ENCODE results near the gene DCUN1D1. TPM values are rescaled to one million over a fixed set of nuclear protein-coding genes. Genes with fewer than 3 reads are reported as not detected.

Gene DCUN1D1
- total and polyA plus RNA-seq, 5 donors from 2014 or later: 25.0 to 39.3 (median 25.7) TPM

DNA sequence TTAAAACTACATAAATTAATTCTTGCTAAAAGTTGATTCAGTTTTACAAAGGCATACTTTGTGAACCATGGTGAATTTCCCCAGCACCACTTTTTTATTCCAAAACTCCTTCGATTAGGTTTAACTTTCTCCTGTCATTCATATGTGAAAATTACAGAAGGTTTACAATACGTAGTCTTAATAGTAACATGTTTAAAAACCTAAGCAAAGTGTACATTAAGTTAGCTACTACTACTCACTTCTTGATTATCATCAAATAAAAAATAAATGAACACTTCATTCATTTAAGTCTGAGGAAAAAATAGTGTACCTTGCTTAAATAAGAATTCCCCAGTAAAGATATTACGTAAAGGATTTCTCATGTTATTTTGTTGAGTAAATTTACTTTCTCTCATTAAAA is 38.6 kb downstream of the DCUN1D1 start:
- peaks cover 7% of the 10 kb centered on the region for H3K4me1 ChIP-seq (ENCODE audit: control insufficient read depth, insufficient read depth, low read length, poor library complexity, severe bottlenecking)
- H3K36me3 Mint-ChIP-seq: peaks cover 18% of the 10 kb centered on the region

DNA sequence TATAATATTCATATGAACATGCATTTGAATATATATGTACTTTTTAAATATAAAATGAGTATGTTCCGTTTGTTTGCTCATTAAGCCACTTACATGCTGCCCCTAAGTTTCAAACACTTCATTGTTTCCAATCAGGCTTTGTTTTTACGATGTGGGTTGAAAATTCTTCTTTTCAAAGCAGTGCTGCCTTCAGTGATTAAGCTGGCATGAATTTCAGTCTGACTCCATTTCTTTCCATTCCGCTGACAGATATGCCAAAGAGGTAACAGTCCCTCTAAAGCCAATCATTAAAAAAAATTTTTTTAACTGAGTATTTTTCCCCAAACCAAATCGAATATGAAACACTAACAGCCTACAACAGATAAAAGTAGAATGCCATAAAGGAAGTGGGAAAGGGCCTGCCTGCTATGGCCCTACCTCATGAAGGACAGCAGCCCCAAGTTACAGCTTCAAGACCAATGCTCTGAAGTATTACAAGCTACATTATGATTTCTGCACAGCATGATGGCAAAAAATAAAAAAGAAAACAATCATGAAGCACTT is 40.0 kb downstream of the DCUN1D1 start:
- Histone ChIP-seq H3K4me3 (ENCODE audit: low read depth, low read length) (no peak overlapping the region), H3K36me3 (ENCODE audit: control insufficient read depth, insufficient read depth, low read length) (peaks cover 6% of the 10 kb centered on the region), H3K27me3 (ENCODE audit: control insufficient read depth, insufficient read depth, low read length) (no peaks in the 10 kb centered on the region), H3K4me1 (ENCODE audit: control insufficient read depth, insufficient read depth, low read length, poor library complexity, severe bottlenecking) (peaks cover 7% of the 10 kb centered on the region), H3K9me3 (ENCODE audit: control insufficient read depth in 2 of 2, low read length in 2 of 2) (no peaks in the 10 kb centered on the region), H3K27ac (ENCODE audit: insufficient read depth, low read length, poor library complexity, severe bottlenecking) (no peak overlapping the region)
- H3K9me3 Mint-ChIP-seq: peaks cover 0 to 2% (median 0%) of the 10 kb centered on the region in 7 donors
- peaks cover 11% of the 10 kb centered on the region for H3K36me3 Mint-ChIP-seq
- H3K27ac Mint-ChIP-seq: no peak overlapping the region
- H3K4me1 Mint-ChIP-seq: peaks cover 11 to 27% (median 18%) of the 10 kb centered on the region in 4 donors
- DNase-seq (no peak), ATAC-seq (ENCODE audit: low read depth in 2 of 2) (no peak)
- no peaks in the 10 kb centered on the region for H3K27me3 Mint-ChIP-seq
- H3K4me3 Mint-ChIP-seq: no peak overlapping the region

More for the DNA sequence above, 38.6 kb downstream of the DCUN1D1 start:
- no peak overlapping the region for H3K4me3 Mint-ChIP-seq
- no peaks in the 10 kb centered on the region for H3K27me3 Mint-ChIP-seq
- Histone ChIP-seq H3K27ac (ENCODE audit: insufficient read depth, low read length, poor library complexity, severe bottlenecking) (no peak overlapping the region), H3K9me3 (ENCODE audit: control insufficient read depth in 2 of 2, low read length in 2 of 2) (no peaks in the 10 kb centered on the region), H3K36me3 (ENCODE audit: control insufficient read depth, insufficient read depth, low read length) (peaks cover 18% of the 10 kb centered on the region), H3K4me3 (ENCODE audit: low read depth, low read length) (no peak overlapping the region), H3K27me3 (ENCODE audit: control insufficient read depth, insufficient read depth, low read length) (no peaks in the 10 kb centered on the region)
- DNase-seq (no peak), ATAC-seq (ENCODE audit: low read depth in 2 of 2) (no peak)
- H3K9me3 Mint-ChIP-seq: peaks cover 0 to 2% (median 0%) of the 10 kb centered on the region in 7 donors
- peaks cover 7 to 17% (median 16%) of the 10 kb centered on the region in 4 donors for H3K4me1 Mint-ChIP-seq
- H3K27ac Mint-ChIP-seq: no peak overlapping the region

DNA sequence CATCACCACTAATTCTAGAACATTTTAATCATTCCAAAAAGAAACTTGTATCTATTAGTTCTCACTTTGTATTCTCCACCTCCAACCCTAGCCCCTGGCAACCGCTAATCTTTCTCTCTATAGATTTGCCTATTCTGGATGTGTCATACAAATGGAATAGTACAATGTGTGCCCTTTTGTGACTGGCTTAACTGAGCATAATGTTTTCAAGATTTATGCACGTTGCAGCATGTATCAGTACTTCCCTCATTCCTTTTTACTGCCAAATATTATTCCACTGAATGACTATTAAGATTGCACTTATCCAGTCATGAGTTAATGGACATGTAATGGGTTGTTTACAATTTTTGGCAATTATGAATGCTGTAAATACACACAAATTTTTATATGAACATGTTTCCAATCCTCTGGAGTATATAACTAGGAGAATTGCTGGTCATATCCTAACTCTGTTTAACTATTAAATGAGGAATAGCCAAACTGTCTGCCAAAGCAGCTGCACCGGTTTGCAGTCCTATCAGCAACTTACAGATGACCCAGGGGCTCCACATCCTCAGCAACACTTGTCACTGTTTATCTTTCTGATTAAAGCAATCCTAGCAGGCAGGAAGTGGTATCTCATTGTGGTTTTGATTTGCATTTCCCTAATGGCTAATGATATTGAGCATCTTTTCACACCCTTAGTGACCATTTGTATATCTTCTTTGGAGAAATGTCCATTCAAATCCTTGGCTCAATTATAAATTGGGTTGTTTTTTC is 42.9 kb downstream of the DCUN1D1 start:
- Mint-ChIP-seq H3K27ac (peak overlapping the region in 1 of 3 donors; percentile 34), H3K9me3 (peaks cover 0 to 4% (median 0%) of the 10 kb centered on the region in 7 donors), H3K4me1 (peaks cover 11 to 30% (median 20%) of the 10 kb centered on the region in 4 donors), H3K27me3 (no peaks in the 10 kb centered on the region), H3K4me3 (no peak overlapping the region), H3K36me3 (no peaks in the 10 kb centered on the region)
- ATAC-seq (ENCODE audit: low read depth in 2 of 2) (no peak), DNase-seq (peak in 1 of 3 donors; percentile 40)
- Histone ChIP-seq H3K36me3 (ENCODE audit: control insufficient read depth, insufficient read depth, low read length) (no peaks in the 10 kb centered on the region), H3K27me3 (ENCODE audit: control insufficient read depth, insufficient read depth, low read length) (no peaks in the 10 kb centered on the region), H3K4me3 (ENCODE audit: low read depth, low read length) (peak overlapping the region; percentile 26), H3K9me3 (ENCODE audit: control insufficient read depth in 2 of 2, low read length in 2 of 2) (peaks cover 3 to 4% of the 10 kb centered on the region in 2 experiments), H3K4me1 (ENCODE audit: control insufficient read depth, insufficient read depth, low read length, poor library complexity, severe bottlenecking) (peaks cover 7% of the 10 kb centered on the region), H3K27ac (ENCODE audit: insufficient read depth, low read length, poor library complexity, severe bottlenecking) (no peak overlapping the region)

DNA sequence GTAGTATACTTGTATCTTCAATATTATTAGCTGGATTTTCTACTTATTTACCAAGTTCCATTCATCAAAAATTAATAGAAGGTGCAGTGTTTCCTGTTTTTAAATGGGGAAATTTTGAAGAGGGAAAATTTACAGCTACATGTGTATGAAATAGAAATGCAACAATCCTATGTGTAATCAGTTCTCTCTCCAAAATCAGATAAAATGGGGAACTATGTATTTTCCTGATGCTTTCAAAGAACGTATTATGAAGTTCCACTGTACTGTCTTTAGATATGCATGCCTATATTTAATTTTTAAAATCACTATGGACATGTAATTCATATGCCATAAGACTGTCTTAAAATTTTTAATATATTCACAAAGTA is 43.4 kb downstream of the DCUN1D1 start:
- no peaks in the 10 kb centered on the region for H3K27me3 ChIP-seq (ENCODE audit: control insufficient read depth, insufficient read depth, low read length)
- H3K4me1 ChIP-seq (ENCODE audit: control insufficient read depth, insufficient read depth, low read length, poor library complexity, severe bottlenecking): peaks cover 7% of the 10 kb centered on the region
- Mint-ChIP-seq H3K36me3 (peaks cover 4% of the 10 kb centered on the region), H3K9me3 (peaks cover 0 to 6% (median 2%) of the 10 kb centered on the region in 7 donors), H3K4me1 (peaks cover 11 to 30% (median 20%) of the 10 kb centered on the region in 4 donors), H3K4me3 (no peak overlapping the region), H3K27ac (peak overlapping the region in 1 of 3 donors; percentile 34), H3K27me3 (no peaks in the 10 kb centered on the region)
- peaks cover 6 to 8% of the 10 kb centered on the region in 2 experiments for H3K9me3 ChIP-seq (ENCODE audit: control insufficient read depth in 2 of 2, low read length in 2 of 2)
- DNase-seq: no peak
- ATAC-seq (ENCODE audit: low read depth in 2 of 2): no peak
- no peaks in the 10 kb centered on the region for H3K36me3 ChIP-seq (ENCODE audit: control insufficient read depth, insufficient read depth, low read length)
- no peak overlapping the region for H3K27ac ChIP-seq (ENCODE audit: insufficient read depth, low read length, poor library complexity, severe bottlenecking)
- H3K4me3 ChIP-seq (ENCODE audit: low read depth, low read length): no peak overlapping the region

DNA sequence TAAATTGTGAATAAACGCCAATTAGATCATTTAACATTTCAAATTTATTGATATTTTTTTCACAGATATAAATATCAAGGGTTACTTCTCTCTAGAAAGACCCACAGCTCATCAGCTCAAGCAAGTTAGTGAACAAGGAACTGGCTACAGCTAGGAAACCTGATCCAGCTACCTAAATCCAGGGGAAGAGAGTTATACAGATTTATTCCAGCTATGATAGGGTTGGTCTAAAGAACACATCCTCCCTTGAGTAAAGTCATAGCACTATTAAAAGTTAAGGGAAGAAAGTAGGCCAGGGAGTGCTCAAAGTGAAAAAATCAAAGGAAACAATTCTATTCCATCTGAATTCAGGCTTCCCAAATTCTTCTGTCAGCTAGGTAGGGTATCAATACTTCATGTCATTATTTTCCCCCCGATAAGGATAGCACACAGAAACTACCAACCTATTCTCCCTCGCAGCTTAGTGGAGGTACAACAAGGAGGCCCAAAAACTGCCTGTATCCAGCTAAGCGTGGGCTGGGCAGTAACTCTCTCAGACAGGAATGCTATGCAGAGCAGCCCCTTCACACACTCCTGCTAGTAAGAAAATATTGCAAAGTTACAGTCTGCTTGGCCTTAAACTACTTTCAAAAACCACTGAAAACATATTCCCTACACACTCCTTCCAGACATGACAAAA is 44.0 kb downstream of the DCUN1D1 start:
- Histone ChIP-seq H3K4me1 (ENCODE audit: control insufficient read depth, insufficient read depth, low read length, poor library complexity, severe bottlenecking) (peaks cover 7% of the 10 kb centered on the region), H3K27ac (ENCODE audit: insufficient read depth, low read length, poor library complexity, severe bottlenecking) (no peak overlapping the region), H3K9me3 (ENCODE audit: control insufficient read depth in 2 of 2, low read length in 2 of 2) (peaks cover 8 to 13% of the 10 kb centered on the region in 2 experiments), H3K4me3 (ENCODE audit: low read depth, low read length) (no peak overlapping the region), H3K36me3 (ENCODE audit: control insufficient read depth, insufficient read depth, low read length) (no peaks in the 10 kb centered on the region), H3K27me3 (ENCODE audit: control insufficient read depth, insufficient read depth, low read length) (no peaks in the 10 kb centered on the region)
- ATAC-seq (ENCODE audit: low read depth in 2 of 2) (no peak), DNase-seq (no peak)
- H3K9me3 Mint-ChIP-seq: peaks cover 0 to 8% (median 2%) of the 10 kb centered on the region in 7 donors
- H3K36me3 Mint-ChIP-seq: peaks cover 4% of the 10 kb centered on the region
- H3K4me3 Mint-ChIP-seq: no peak overlapping the region
- H3K27me3 Mint-ChIP-seq: no peaks in the 10 kb centered on the region
- peaks cover 11 to 30% (median 20%) of the 10 kb centered on the region in 4 donors for H3K4me1 Mint-ChIP-seq
- H3K27ac Mint-ChIP-seq: peak overlapping the region in 1 of 3 donors; percentile 34

DNA sequence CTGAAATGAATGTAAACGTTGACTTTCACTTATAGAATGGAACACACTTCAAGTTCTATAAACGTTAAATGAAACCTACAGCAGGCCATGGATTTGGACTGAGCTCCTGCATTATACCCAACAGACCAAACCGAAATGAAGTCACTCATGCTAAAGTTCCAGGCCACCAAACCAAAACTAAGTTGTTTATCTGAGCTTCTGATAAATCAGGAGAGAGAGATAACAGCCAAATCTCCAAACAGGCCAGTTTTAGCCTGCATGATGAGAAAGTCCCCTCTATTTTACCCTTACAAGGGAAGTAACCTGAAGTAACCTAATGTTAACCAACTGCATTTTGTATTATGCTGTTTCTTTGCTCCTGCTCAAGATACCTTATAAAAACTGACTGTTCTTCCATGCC is 44.5 kb downstream of the DCUN1D1 start:
- ATAC-seq (ENCODE audit: low read depth in 2 of 2): no peak
- Histone ChIP-seq H3K4me1 (ENCODE audit: control insufficient read depth, insufficient read depth, low read length, poor library complexity, severe bottlenecking) (peaks cover 7% of the 10 kb centered on the region), H3K4me3 (ENCODE audit: low read depth, low read length) (no peak overlapping the region), H3K9me3 (ENCODE audit: control insufficient read depth in 2 of 2, low read length in 2 of 2) (peaks cover 9 to 13% of the 10 kb centered on the region in 2 experiments), H3K27me3 (ENCODE audit: control insufficient read depth, insufficient read depth, low read length) (no peaks in the 10 kb centered on the region), H3K27ac (ENCODE audit: insufficient read depth, low read length, poor library complexity, severe bottlenecking) (no peak overlapping the region), H3K36me3 (ENCODE audit: control insufficient read depth, insufficient read depth, low read length) (no peaks in the 10 kb centered on the region)
- no peak for DNase-seq
- H3K9me3 Mint-ChIP-seq: peaks cover 0 to 11% (median 4%) of the 10 kb centered on the region in 7 donors
- peaks cover 11 to 30% (median 20%) of the 10 kb centered on the region in 4 donors for H3K4me1 Mint-ChIP-seq
- no peaks in the 10 kb centered on the region for H3K27me3 Mint-ChIP-seq
- H3K27ac Mint-ChIP-seq: peak overlapping the region in 1 of 3 donors; percentile 34
- no peak overlapping the region for H3K4me3 Mint-ChIP-seq
- peaks cover 4% of the 10 kb centered on the region for H3K36me3 Mint-ChIP-seq

DNA sequence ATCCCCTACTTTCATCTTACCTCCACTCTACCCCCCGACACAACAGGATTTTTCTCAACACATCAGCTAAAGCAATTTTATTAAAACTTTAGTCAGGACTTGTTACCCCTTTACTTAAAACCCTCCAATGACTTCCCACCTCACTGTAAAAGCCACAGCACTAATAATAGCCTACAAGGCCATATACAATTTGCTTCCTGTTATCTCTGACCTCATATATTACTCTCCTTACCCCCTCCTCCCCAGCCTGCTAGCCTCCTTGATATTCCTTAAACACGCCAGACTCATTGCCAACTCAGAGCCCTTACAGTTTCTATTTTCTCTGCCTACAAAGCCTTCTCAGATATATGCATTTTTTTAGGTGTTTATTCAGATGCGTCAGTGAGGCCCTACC is 54.4 kb downstream of the DCUN1D1 start:
- Mint-ChIP-seq H3K27ac (no peak overlapping the region), H3K36me3 (peaks cover 22% of the 10 kb centered on the region), H3K4me3 (no peak overlapping the region), H3K9me3 (peaks cover 0 to 10% (median 2%) of the 10 kb centered on the region in 7 donors), H3K27me3 (no peaks in the 10 kb centered on the region), H3K4me1 (peaks cover 2 to 20% (median 7%) of the 10 kb centered on the region in 4 donors)
- no peaks in the 10 kb centered on the region for H3K9me3 ChIP-seq (ENCODE audit: control insufficient read depth in 2 of 2, low read length in 2 of 2)
- no peak overlapping the region for H3K4me3 ChIP-seq (ENCODE audit: low read depth, low read length)
- no peak overlapping the region for H3K27ac ChIP-seq (ENCODE audit: insufficient read depth, low read length, poor library complexity, severe bottlenecking)
- ATAC-seq (ENCODE audit: low read depth in 2 of 2): no peak
- H3K36me3 ChIP-seq (ENCODE audit: control insufficient read depth, insufficient read depth, low read length): peaks cover 3% of the 10 kb centered on the region
- no peaks in the 10 kb centered on the region for H3K27me3 ChIP-seq (ENCODE audit: control insufficient read depth, insufficient read depth, low read length)
- H3K4me1 ChIP-seq (ENCODE audit: control insufficient read depth, insufficient read depth, low read length, poor library complexity, severe bottlenecking): no peaks in the 10 kb centered on the region
- no peak for DNase-seq

All from CD4-positive, CD25-positive, alpha-beta regulatory T cell (primary cell).